ENCODE measurements around the gene MYH7B. TPM values are rescaled to one million over a fixed set of nuclear protein-coding genes. Genes with fewer than 3 reads are reported as not detected.

The MYH7B gene
- total and polyA plus RNA-seq, 2 experiments from 2014 or later = 0.10 to 1.1 TPM

- 0 out of 2 replicates have a peak overlapping the region, but pooled peaks have one; percentile 44 for H3K27ac Mint-ChIP-seq
- H3K9me2 ChIP-seq (ENCODE audit: insufficient read depth) = 0 out of 2 replicates have a peak, but pooled peaks cover 4% of the 10 kb centered on the region
- peaks cover 27% of the 10 kb centered on the region for H3K27me3 Mint-ChIP-seq (ENCODE audit: insufficient read depth, low read depth, poor library complexity)
- no peak overlapping the region for H3K27ac ChIP-seq (ENCODE audit: low read depth)
- no peak overlapping the region for H3K4me3 ChIP-seq
- H3K36me3 ChIP-seq (ENCODE audit: insufficient read depth) = no peaks in the 10 kb centered on the region
- no peaks in the 10 kb centered on the region for H3K36me3 Mint-ChIP-seq (ENCODE audit: low read depth)
- TF ChIP-seq ETS1 (IDR thresholded peaks at IDR 0.05) (no peak), ZNF331 (CRISPR knock-in tag; IDR thresholded peaks at IDR 0.05; ENCODE audit: low read depth) (no peak), CREB1 (CRISPR knock-in tag; IDR thresholded peaks at IDR 0.05; ENCODE audit: low read depth) (no peak), EZH2phosphoT487 (IDR thresholded peaks at IDR 0.05; ENCODE audit: unreplicated experiment) (no peak), CTCF (conservative IDR thresholded peaks at IDR 0.05; ENCODE audit: low read depth in 2 of 2) (no peak), NANOG (IDR thresholded peaks at IDR 0.05; ENCODE audit: borderline replicate concordance) (no peak)
- H3K27me3 ChIP-seq (ENCODE audit: insufficient read depth) = peaks cover 13% of the 10 kb centered on the region; the same call in 1 of the 2 replicates
- H3K4me3 Mint-ChIP-seq = no peak overlapping the region
- H3K79me2 ChIP-seq (replicated peaks; ENCODE audit: insufficient read depth) = no peaks in the 10 kb centered on the region
- H3F3A ChIP-seq (replicated peaks; ENCODE audit: low read depth) = 0 out of 2 replicates have a peak, but pooled peaks cover 5% of the 10 kb centered on the region
- peaks cover 47% of the 10 kb centered on the region for H3K4me1 Mint-ChIP-seq
- no peaks in the 10 kb centered on the region for H4K20me1 ChIP-seq (replicated peaks; ENCODE audit: insufficient read depth)
- peak overlapping the region; percentile 32; the same call in 1 of the 2 replicates for H3K4me2 ChIP-seq
- no peaks in the 10 kb centered on the region for H3K9me3 Mint-ChIP-seq
- H3K4me1 ChIP-seq (ENCODE audit: insufficient read depth) = peaks cover 33% of the 10 kb centered on the region
- ATAC-seq (no peak), DNase-seq (ENCODE audit: low spot score) (peak; percentile 50)
- H2AFZ ChIP-seq = no peak overlapping the region; the same call in 1 of the 2 replicates
These were observed 25.0 kb downstream of the MYH7B start for GRCh38 chr20:34980543-34981233.

GRCh38 chr20:34982270-34983088, 26.8 kb downstream of the MYH7B start:
- Histone ChIP-seq H3K4me3 (no peak overlapping the region), H3K9me2 (ENCODE audit: insufficient read depth) (0 out of 2 replicates have a peak, but pooled peaks cover 4% of the 10 kb centered on the region), H2AFZ (no peak overlapping the region), H3F3A (replicated peaks; ENCODE audit: low read depth) (0 out of 2 replicates have a peak, but pooled peaks cover 2% of the 10 kb centered on the region), H3K4me1 (ENCODE audit: insufficient read depth) (peaks cover 33% of the 10 kb centered on the region), H3K27me3 (ENCODE audit: insufficient read depth) (peaks cover 13% of the 10 kb centered on the region; the same call in 1 of the 2 replicates), H3K79me2 (replicated peaks; ENCODE audit: insufficient read depth) (no peaks in the 10 kb centered on the region), H3K4me2 (peak overlapping the region; percentile 69; the same call in 1 of the 2 replicates), H4K20me1 (replicated peaks; ENCODE audit: insufficient read depth) (no peaks in the 10 kb centered on the region), H3K36me3 (ENCODE audit: insufficient read depth) (no peaks in the 10 kb centered on the region), H3K27ac (ENCODE audit: low read depth) (no peak overlapping the region)
- H3K27me3 Mint-ChIP-seq (ENCODE audit: insufficient read depth, low read depth, poor library complexity) = peaks cover 30% of the 10 kb centered on the region
- ATAC-seq (no peak), DNase-seq (ENCODE audit: low spot score) (no peak)
- H3K4me1 Mint-ChIP-seq = peaks cover 46% of the 10 kb centered on the region
- no peaks in the 10 kb centered on the region for H3K36me3 Mint-ChIP-seq (ENCODE audit: low read depth)
- no peak overlapping the region for H3K27ac Mint-ChIP-seq
- no peaks in the 10 kb centered on the region for H3K9me3 Mint-ChIP-seq
- no peak overlapping the region for H3K4me3 Mint-ChIP-seq
- TF ChIP-seq CREB1 (CRISPR knock-in tag; IDR thresholded peaks at IDR 0.05; ENCODE audit: low read depth) (no peak), ZNF114 (CRISPR knock-in tag; IDR thresholded peaks at IDR 0.05) (no peak), REST (IDR thresholded peaks at IDR 0.05; ENCODE audit: unreplicated experiment) (no peak), JUNB (IDR thresholded peaks at IDR 0.05; ENCODE audit: unreplicated experiment) (no peak), EZH2 (IDR thresholded peaks at IDR 0.05; ENCODE audit: low read depth, unreplicated experiment) (no peak), ZNF331 (CRISPR knock-in tag; IDR thresholded peaks at IDR 0.05; ENCODE audit: low read depth) (no peak), CTCF (conservative IDR thresholded peaks at IDR 0.05; ENCODE audit: low read depth in 2 of 2) (no peak), NANOG (IDR thresholded peaks at IDR 0.05; ENCODE audit: borderline replicate concordance) (no peak), ETS1 (IDR thresholded peaks at IDR 0.05) (no peak)

All from GM23338 (cell line).